ENCODE data around the gene ATXN1.

GRCh38 chr6:16273256-16273655 is 488.0 kb downstream of the ATXN1 start:
- TF ChIP-seq, protein P1, sequence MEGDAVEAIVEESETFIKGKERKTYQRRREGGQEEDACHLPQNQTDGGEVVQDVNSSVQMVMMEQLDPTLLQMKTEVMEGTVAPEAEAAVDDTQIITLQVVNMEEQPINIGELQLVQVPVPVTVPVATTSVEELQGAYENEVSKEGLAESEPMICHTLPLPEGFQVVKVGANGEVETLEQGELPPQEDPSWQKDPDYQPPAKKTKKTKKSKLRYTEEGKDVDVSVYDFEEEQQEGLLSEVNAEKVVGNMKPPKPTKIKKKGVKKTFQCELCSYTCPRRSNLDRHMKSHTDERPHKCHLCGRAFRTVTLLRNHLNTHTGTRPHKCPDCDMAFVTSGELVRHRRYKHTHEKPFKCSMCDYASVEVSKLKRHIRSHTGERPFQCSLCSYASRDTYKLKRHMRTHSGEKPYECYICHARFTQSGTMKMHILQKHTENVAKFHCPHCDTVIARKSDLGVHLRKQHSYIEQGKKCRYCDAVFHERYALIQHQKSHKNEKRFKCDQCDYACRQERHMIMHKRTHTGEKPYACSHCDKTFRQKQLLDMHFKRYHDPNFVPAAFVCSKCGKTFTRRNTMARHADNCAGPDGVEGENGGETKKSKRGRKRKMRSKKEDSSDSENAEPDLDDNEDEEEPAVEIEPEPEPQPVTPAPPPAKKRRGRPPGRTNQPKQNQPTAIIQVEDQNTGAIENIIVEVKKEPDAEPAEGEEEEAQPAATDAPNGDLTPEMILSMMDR (conservative IDR thresholded peaks at IDR 0.05; ENCODE audit: low read depth, low read length), result no peak
- no peak for TF ChIP-seq EZH2 (IDR thresholded peaks at IDR 0.05; ENCODE audit: borderline replicate concordance, low read depth, low read length, poor library complexity, severe bottlenecking)
